ENCODE results near the gene CTU1.

DNA sequence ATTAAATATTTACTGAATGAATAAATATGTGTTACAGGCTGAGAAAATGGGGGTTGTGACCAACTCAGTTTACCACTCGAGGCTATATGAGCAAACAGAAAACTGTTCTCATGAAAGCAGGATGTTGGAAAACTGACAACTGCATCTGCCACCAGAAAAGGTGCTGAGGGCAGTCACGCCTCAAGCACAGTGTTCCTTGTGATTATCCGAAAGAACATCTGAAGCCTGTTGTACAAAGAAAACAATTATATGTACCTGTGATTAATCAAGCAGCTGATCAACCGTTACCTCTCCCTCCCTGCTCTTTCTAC, 37.2 kb downstream of the CTU1 start:
- TF ChIP-seq CTCF (IDR thresholded peaks at IDR 0.05; ENCODE audit: low read depth, low read length): no peak
- TF ChIP-seq EZH2phosphoT487 (IDR thresholded peaks at IDR 0.05; ENCODE audit: low read depth): no peak

Data from OCI-LY3 (cell line).